SK-N-MC (cell line): Measurements from ENCODE around the gene SULF2.

ENCODE experiments used
- EZH2 ChIP-seq: fragments of 200-600 bp; sonication (generic); IDR thresholded peaks from one replicate; pipeline ENCODE4 v1.6.1; 2017; ENCODE audit warnings: antibody characterized with exemption
- FOXP2 ChIP-seq: optimal IDR thresholded peaks from 2 replicates; pipeline ENCODE3; 2011; ENCODE audit warnings: mild to moderate bottlenecking, moderate library complexity; ENCODE audit not compliant: insufficient read depth; ENCODE audit errors: extremely low read length, control extremely low read depth
- POLR2AphosphoS5 ChIP-seq: IDR thresholded peaks from 2 replicates; pipeline ENCODE4 v1.6.1; 2012; ENCODE audit warnings: mild to moderate bottlenecking, low read depth, low read length, borderline replicate concordance

GRCh38 chr20:47782076-47782475 lies 3.2 kb downstream of the SULF2 start:
- TF ChIP-seq POLR2AphosphoS5: no peak
- TF ChIP-seq EZH2: no peak
- no peak for TF ChIP-seq FOXP2
